ENCODE measurements around the gene PRKCI.

PRKCI gene

GRCh38 chr3:170346481-170347392 is 124.5 kb downstream of the PRKCI start:
- no peak for DNase-seq

- no peak for DNase-seq
These were observed 128.5 kb downstream of the PRKCI start for GRCh38 chr3:170350515-170351413.

GRCh38 chr3:170352936-170353335 is 130.7 kb downstream of the PRKCI start:
- DNase-seq = no peak

GRCh38 chr3:170353485-170353884 is 131.3 kb downstream of the PRKCI start:
- no peak for DNase-seq

- DNase-seq = no peak
These were observed 132.5 kb downstream of the PRKCI start for GRCh38 chr3:170354760-170355159.

Data from NCI-H1105 treated with DMSO at 0.1 percent for 48 hours (cell line).